Astrocyte (in vitro differentiated cells and primary cell): Measurements from ENCODE around the gene IFNL2. TPM values are rescaled to one million over a fixed set of nuclear protein-coding genes. Genes with fewer than 3 reads are reported as not detected.
"Not testable (repeated sequence)": the region's sequence is repeated elsewhere in the genome, so short reads cannot be mapped to it uniquely, and the experiment has no call there.

Source experiments
- DNase-seq: peaks from one replicate; pipeline ENCODE4 v3.0.0-alpha.2; 2010; ENCODE audit warnings: low read depth
- FAIRE-seq: peaks from 2 replicates; lab custom pipeline; 2011; peaks lifted over from hg19 to GRCh38; lab: Jason Lieb, UNC
- H2AFZ ChIP-seq: 2 replicates; pipeline ENCODE4 v1.6.0; 2012; ENCODE audit warnings: low read depth, low read length, inconsistent platforms
- H3K27ac ChIP-seq: 2 replicates; pipeline ENCODE4 v1.5.1; 2011; ENCODE audit warnings: low read depth, low read length, inconsistent platforms
- H3K27me3 ChIP-seq: 2 replicates; pipeline ENCODE4 v1.6.0; 2011; ENCODE audit warnings: low read length, inconsistent platforms; ENCODE audit not compliant: insufficient read depth
- H3K36me3 ChIP-seq: 2 replicates; pipeline ENCODE4 v1.5.1; 2011; ENCODE audit warnings: low read length, inconsistent platforms; ENCODE audit not compliant: insufficient read depth
- H3K4me1 ChIP-seq: 2 replicates; pipeline ENCODE4 v1.5.1; 2011; ENCODE audit warnings: low read length, inconsistent platforms; ENCODE audit not compliant: insufficient read depth
- H3K4me2 ChIP-seq: 2 replicates; pipeline ENCODE4 v1.6.0; 2012; ENCODE audit warnings: low read length, inconsistent platforms
- H3K4me3 ChIP-seq: 2 replicates; pipeline ENCODE4 v1.5.1; 2011; ENCODE audit warnings: low read depth, mild to moderate bottlenecking, low read length, inconsistent platforms; ENCODE audit not compliant: insufficient read depth
- H3K79me2 ChIP-seq: 2 replicates; pipeline ENCODE4 v1.6.0; 2012; ENCODE audit warnings: mild to moderate bottlenecking, low read length, inconsistent platforms; ENCODE audit not compliant: insufficient read depth
- H3K9ac ChIP-seq: 2 replicates; pipeline ENCODE4 v1.6.0; 2012; ENCODE audit warnings: mild to moderate bottlenecking, low read length, inconsistent platforms
- H3K9me3 ChIP-seq: 2 replicates; pipeline ENCODE4 v1.5.1; 2012; ENCODE audit warnings: low read depth, mild to moderate bottlenecking, low read length, inconsistent platforms; ENCODE audit not compliant: insufficient read depth
- H4K20me1 ChIP-seq: 2 replicates; pipeline ENCODE4 v1.6.0; 2012; ENCODE audit warnings: low read length, inconsistent platforms; ENCODE audit not compliant: insufficient read depth
- H3K27ac Mint-ChIP-seq: one replicate; pipeline ENCODE4 v1.8.0; 2021; ENCODE audit warnings: mild to moderate bottlenecking, mixed read lengths; ENCODE audit not compliant: unreplicated experiment
- H3K27me3 Mint-ChIP-seq: one replicate; pipeline ENCODE4 v1.8.0; 2021; ENCODE audit warnings: low read depth, mixed read lengths; ENCODE audit not compliant: unreplicated experiment
- H3K36me3 Mint-ChIP-seq: one replicate; pipeline ENCODE4 v1.8.0; 2021; ENCODE audit warnings: low read depth, mixed read lengths; ENCODE audit not compliant: unreplicated experiment
- H3K4me1 Mint-ChIP-seq: one replicate; pipeline ENCODE4 v1.8.0; 2021; ENCODE audit warnings: low read depth, mixed read lengths; ENCODE audit not compliant: unreplicated experiment
- H3K4me3 Mint-ChIP-seq: one replicate; pipeline ENCODE4 v1.8.0; 2021; ENCODE audit warnings: mild to moderate bottlenecking, moderate library complexity, mixed read lengths; ENCODE audit not compliant: unreplicated experiment
- H3K9me3 Mint-ChIP-seq: one replicate; pipeline ENCODE4 v1.8.0; 2021; ENCODE audit warnings: mild to moderate bottlenecking, mixed read lengths; ENCODE audit not compliant: unreplicated experiment
- EZH2 ChIP-seq: IDR thresholded peaks from 2 replicates; pipeline ENCODE4 v1.6.1; 2012; ENCODE audit warnings: mild to moderate bottlenecking, low read length, inconsistent platforms; ENCODE audit not compliant: insufficient read depth
- total RNA-seq: library from RNA; stranded (reverse); gene quantifications from 2 replicates; pipeline ENCODE4 v1.2.1, GENCODE V29; 2021
- TF ChIP-seq, protein P1 (sequence below): IDR thresholded peaks from 2 replicates; pipeline ENCODE4 v1.5.1; 2011; ENCODE audit warnings: low read depth, mild to moderate bottlenecking, inconsistent platforms, low read length, moderate library complexity; ENCODE audit not compliant: insufficient read depth

Gene IFNL2
- total RNA-seq, 1 donor from 2014 or later: not detected

DNA sequence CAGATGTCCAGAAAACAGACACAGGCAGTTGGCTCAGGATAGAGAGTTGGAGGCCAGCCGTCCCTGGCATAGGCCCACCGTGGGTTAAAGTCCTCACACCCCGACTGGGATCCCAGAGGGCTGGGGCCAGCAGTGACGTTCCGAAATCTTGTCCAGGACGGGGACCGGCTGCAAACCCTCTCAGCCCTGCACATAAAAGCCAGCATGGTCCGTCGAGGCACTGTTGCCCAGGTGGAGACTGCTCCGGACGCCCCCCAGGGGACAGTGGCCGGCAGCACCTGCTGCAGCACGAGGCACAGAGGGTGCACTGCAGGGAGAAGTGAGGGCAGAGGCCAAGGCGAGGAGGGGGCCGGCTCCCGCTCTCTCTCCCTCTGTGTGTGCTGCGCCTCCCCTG lies 4.3 kb upstream of the IFNL2 start:
- H3K79me2 ChIP-seq: no peaks in the 10 kb centered on the region
- no peak overlapping the region for H2AFZ ChIP-seq
- no peak overlapping the region for H3K4me3 ChIP-seq
- H3K9me3 ChIP-seq: no peaks in the 10 kb centered on the region
- H3K27ac Mint-ChIP-seq: no peak overlapping the region
- peaks cover 4% of the 10 kb centered on the region for H3K9me3 Mint-ChIP-seq
- no peak overlapping the region for H3K27ac ChIP-seq
- no peak overlapping the region for H3K9ac ChIP-seq
- H3K4me1 ChIP-seq: no peaks in the 10 kb centered on the region
- no peak overlapping the region for H3K4me2 ChIP-seq
- DNase-seq: no peak
- H3K36me3 ChIP-seq: no peaks in the 10 kb centered on the region
- FAIRE-seq: no peak
- peaks cover 36% of the 10 kb centered on the region for H3K27me3 ChIP-seq
- no peaks in the 10 kb centered on the region for H3K36me3 Mint-ChIP-seq
- H3K4me1 Mint-ChIP-seq: no peaks in the 10 kb centered on the region
- H3K27me3 Mint-ChIP-seq: peaks cover 54% of the 10 kb centered on the region
- no peak overlapping the region for H3K4me3 Mint-ChIP-seq
- H4K20me1 ChIP-seq: no peaks in the 10 kb centered on the region
- no peak for TF ChIP-seq EZH2
- TF ChIP-seq, protein P1, sequence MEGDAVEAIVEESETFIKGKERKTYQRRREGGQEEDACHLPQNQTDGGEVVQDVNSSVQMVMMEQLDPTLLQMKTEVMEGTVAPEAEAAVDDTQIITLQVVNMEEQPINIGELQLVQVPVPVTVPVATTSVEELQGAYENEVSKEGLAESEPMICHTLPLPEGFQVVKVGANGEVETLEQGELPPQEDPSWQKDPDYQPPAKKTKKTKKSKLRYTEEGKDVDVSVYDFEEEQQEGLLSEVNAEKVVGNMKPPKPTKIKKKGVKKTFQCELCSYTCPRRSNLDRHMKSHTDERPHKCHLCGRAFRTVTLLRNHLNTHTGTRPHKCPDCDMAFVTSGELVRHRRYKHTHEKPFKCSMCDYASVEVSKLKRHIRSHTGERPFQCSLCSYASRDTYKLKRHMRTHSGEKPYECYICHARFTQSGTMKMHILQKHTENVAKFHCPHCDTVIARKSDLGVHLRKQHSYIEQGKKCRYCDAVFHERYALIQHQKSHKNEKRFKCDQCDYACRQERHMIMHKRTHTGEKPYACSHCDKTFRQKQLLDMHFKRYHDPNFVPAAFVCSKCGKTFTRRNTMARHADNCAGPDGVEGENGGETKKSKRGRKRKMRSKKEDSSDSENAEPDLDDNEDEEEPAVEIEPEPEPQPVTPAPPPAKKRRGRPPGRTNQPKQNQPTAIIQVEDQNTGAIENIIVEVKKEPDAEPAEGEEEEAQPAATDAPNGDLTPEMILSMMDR: no peak

DNA sequence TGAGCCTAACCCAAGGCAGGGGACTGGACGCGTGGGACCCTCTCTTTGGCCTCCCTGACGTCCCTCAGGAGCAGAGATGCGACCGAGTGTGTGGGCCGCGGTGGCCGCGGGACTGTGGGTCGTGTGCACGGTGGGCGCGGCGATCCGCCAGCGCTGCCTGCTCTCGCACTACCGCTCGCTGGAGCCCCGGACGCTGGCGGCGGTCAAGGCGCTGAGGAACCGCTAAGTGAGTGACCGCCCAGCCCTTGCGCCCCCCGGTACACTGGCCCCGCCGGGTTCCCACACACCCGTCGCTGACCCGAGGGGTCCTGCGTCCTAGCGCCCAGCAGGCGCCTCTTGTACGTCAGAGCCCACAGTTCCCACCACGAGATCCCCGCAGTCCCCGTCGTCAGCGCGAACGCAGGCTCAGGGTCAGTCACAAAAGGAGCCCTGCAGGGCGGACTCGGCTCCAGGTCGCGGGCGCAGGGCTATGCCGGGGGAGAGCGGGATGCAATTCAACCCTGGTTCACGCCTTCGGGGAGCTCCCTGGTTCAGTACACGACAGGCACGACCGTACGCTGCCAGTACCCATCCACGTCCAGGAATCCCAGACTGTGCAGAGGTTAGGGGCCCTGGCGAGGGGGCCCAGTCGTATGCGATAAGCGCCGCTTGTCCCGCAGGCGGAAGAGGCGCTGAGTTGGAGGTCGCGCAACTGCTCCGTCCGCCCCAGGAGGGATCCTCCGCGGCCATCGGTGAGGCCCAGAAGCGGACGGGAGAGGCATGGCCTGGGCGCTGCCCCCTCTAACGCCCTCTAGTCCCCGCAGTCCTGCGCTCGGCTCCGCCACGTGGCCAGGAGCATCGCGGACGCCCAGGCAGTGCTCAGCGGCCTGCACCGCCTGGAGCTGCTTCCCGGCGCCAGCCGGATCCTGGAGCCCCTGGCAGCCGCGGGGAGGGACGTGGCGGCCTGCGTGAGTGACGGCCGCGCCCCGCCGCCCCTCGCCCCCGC lies 3.6 kb upstream of the IFNL2 start:
- Histone ChIP-seq H3K4me2 (peak overlapping the region; percentile 30), H3K27ac (no peak overlapping the region), H4K20me1 (no peaks in the 10 kb centered on the region), H3K27me3 (peaks cover 36% of the 10 kb centered on the region), H3K36me3 (no peaks in the 10 kb centered on the region), H3K9ac (no peak overlapping the region), H3K4me1 (no peaks in the 10 kb centered on the region), H3K9me3 (no peaks in the 10 kb centered on the region), H3K4me3 (no peak overlapping the region), H2AFZ (peak overlapping the region; percentile 71), H3K79me2 (no peaks in the 10 kb centered on the region)
- Mint-ChIP-seq H3K27ac (no peak overlapping the region), H3K4me1 (no peaks in the 10 kb centered on the region), H3K9me3 (peaks cover 4% of the 10 kb centered on the region), H3K4me3 (no peak overlapping the region), H3K36me3 (no peaks in the 10 kb centered on the region), H3K27me3 (peaks cover 57% of the 10 kb centered on the region)
- DNase-seq (no peak), FAIRE-seq (no peak)
- TF ChIP-seq, protein P1: no peak
- TF ChIP-seq EZH2: peak; percentile 84

DNA sequence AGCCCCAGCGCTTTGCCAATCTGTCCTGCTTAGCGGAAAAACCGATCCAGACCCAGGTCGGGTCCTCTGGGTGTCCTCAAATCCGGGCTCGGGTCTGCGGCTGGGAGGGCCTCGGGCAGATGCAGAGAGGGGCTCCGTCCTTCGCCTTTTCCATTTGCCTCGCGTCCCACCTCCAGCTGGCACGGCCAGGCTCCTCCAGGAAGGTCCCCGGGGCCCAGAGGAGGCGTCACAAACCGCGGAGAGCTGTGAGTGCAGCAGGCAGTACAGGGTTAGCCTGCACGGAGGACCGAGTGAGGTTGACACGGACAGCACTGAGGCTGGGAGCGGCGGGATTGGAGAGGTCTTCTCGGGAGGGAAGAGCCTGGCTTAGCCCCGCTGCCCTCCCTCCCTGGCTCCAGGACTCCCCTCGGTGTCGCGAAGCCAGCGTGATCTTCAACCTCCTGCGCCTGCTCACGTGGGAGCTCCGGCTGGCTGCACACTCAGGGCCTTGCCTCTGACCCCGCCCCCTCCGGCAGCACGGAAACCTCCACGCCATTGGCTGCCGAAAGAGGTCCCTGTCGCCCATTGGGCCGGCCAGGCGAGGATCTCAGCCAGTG lies 2.8 kb upstream of the IFNL2 start:
- Histone ChIP-seq H3K4me1 (no peaks in the 10 kb centered on the region), H3K36me3 (no peaks in the 10 kb centered on the region), H3K4me2 (peak overlapping the region; percentile 30), H4K20me1 (no peaks in the 10 kb centered on the region), H3K9ac (no peak overlapping the region), H3K4me3 (no peak overlapping the region), H3K79me2 (no peaks in the 10 kb centered on the region), H3K9me3 (no peaks in the 10 kb centered on the region), H2AFZ (peak overlapping the region; percentile 34), H3K27me3 (peaks cover 36% of the 10 kb centered on the region), H3K27ac (no peak overlapping the region)
- Mint-ChIP-seq H3K27ac (no peak overlapping the region), H3K36me3 (no peaks in the 10 kb centered on the region), H3K4me1 (no peaks in the 10 kb centered on the region), H3K9me3 (peaks cover 4% of the 10 kb centered on the region), H3K4me3 (no peak overlapping the region), H3K27me3 (peaks cover 56% of the 10 kb centered on the region)
- TF ChIP-seq, protein P1: no peak
- no peak for TF ChIP-seq EZH2
- DNase-seq: no peak
- FAIRE-seq: no peak

DNA sequence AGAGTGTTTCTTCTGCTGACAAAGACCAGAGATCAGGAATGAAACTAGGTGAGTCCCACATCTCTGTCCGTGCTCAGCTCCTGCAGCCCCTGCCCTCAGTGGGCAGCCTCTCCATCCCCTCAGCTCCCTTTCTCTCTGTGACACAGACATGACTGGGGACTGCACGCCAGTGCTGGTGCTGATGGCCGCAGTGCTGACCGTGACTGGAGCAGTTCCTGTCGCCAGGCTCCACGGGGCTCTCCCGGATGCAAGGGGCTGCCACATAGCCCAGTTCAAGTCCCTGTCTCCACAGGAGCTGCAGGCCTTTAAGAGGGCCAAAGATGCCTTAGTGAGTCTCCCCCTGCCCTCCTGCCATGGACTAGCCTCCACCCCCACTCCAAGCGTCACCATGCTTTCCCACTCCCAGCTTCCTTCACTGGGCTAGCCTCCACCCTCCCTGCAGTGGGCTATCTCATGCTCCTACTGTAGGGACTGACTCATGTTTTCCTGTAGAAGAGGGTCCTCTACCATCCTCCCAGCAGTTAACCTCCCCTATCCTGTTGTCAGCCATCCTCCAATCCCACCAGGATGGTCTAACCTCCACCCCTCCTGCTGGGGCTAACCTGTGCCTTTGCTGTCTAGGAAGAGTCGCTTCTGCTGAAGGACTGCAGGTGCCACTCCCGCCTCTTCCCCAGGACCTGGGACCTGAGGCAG lies 481 bp downstream of the IFNL2 start:
- not testable (repeated sequence) for H3K36me3 Mint-ChIP-seq, H3K9me3 ChIP-seq

More for the DNA sequence above, 481 bp downstream of the IFNL2 start:
- H3K4me3 Mint-ChIP-seq, H3K9ac ChIP-seq, H4K20me1 ChIP-seq, H2AFZ ChIP-seq, FAIRE-seq, H3K27ac ChIP-seq, H3K36me3 ChIP-seq, H3K4me1 ChIP-seq, H3K27ac Mint-ChIP-seq, H3K4me3 ChIP-seq, H3K79me2 ChIP-seq, H3K4me1 Mint-ChIP-seq, H3K9me3 Mint-ChIP-seq, DNase-seq, H3K4me2 ChIP-seq: not testable (repeated sequence)
- peaks cover 26% of the 10 kb centered on the region for H3K27me3 ChIP-seq
- peaks cover 53% of the 10 kb centered on the region for H3K27me3 Mint-ChIP-seq
